ENCODE data around the gene ANLN.

ANLN gene

GRCh38 chr7:36456138-36456537 lies 66.5 kb downstream of the ANLN start:
- H3K27me3 ChIP-seq (ENCODE audit: low read length) = no peaks in the 10 kb centered on the region
- peaks cover 12% of the 10 kb centered on the region; the same call in 1 of the 2 replicates for H3F3A ChIP-seq (ENCODE audit: insufficient read depth)
- no peak overlapping the region for H3K4me3 ChIP-seq (ENCODE audit: insufficient read depth, low read length, poor library complexity, severe bottlenecking)
- TF ChIP-seq CTCF (IDR thresholded peaks at IDR 0.05; ENCODE audit: insufficient read depth, low read length, poor library complexity, severe bottlenecking) = no peak
- no peak for TF ChIP-seq EZH2phosphoT487 (conservative IDR thresholded peaks at IDR 0.05; ENCODE audit: low read length)
- H3K79me2 ChIP-seq (ENCODE audit: insufficient read depth, low read length) = no peaks in the 10 kb centered on the region
- H3K9ac ChIP-seq (ENCODE audit: low read length) = no peak overlapping the region
- H2AFZ ChIP-seq (ENCODE audit: low read depth, low read length, severe bottlenecking) = no peak overlapping the region
- no peaks in the 10 kb centered on the region for H3K9me2 ChIP-seq (replicated peaks; ENCODE audit: insufficient read depth, low read length)
- no peaks in the 10 kb centered on the region for H3K9me3 ChIP-seq (ENCODE audit: insufficient read depth, low read length)
- peaks cover 32% of the 10 kb centered on the region for H3K36me3 ChIP-seq (ENCODE audit: low read length)
- H3K27ac ChIP-seq (ENCODE audit: low read depth, low read length) = no peak overlapping the region
- no peaks in the 10 kb centered on the region for H4K20me1 ChIP-seq (ENCODE audit: low read depth, low read length)
- no peak overlapping the region for H3K4me2 ChIP-seq (ENCODE audit: low read depth, low read length, poor library complexity, severe bottlenecking)

GRCh38 chr7:36456548-36456947 lies 66.9 kb downstream of the ANLN start:
- Histone ChIP-seq H3K27ac (ENCODE audit: low read depth, low read length) (no peak overlapping the region), H3K9me3 (ENCODE audit: insufficient read depth, low read length) (no peaks in the 10 kb centered on the region), H3F3A (ENCODE audit: insufficient read depth) (peaks cover 12% of the 10 kb centered on the region; the same call in 1 of the 2 replicates), H3K27me3 (ENCODE audit: low read length) (no peaks in the 10 kb centered on the region), H3K4me2 (ENCODE audit: low read depth, low read length, poor library complexity, severe bottlenecking) (no peak overlapping the region), H3K9me2 (replicated peaks; ENCODE audit: insufficient read depth, low read length) (no peaks in the 10 kb centered on the region), H3K4me3 (ENCODE audit: insufficient read depth, low read length, poor library complexity, severe bottlenecking) (no peak overlapping the region), H3K9ac (ENCODE audit: low read length) (no peak overlapping the region), H4K20me1 (ENCODE audit: low read depth, low read length) (no peaks in the 10 kb centered on the region), H2AFZ (ENCODE audit: low read depth, low read length, severe bottlenecking) (no peak overlapping the region), H3K79me2 (ENCODE audit: insufficient read depth, low read length) (no peaks in the 10 kb centered on the region), H3K36me3 (ENCODE audit: low read length) (peaks cover 28% of the 10 kb centered on the region)
- TF ChIP-seq CTCF (IDR thresholded peaks at IDR 0.05; ENCODE audit: insufficient read depth, low read length, poor library complexity, severe bottlenecking) = no peak
- no peak for TF ChIP-seq EZH2phosphoT487 (conservative IDR thresholded peaks at IDR 0.05; ENCODE audit: low read length)

- no peak overlapping the region for H3K27ac ChIP-seq (ENCODE audit: low read depth, low read length)
- H3K4me3 ChIP-seq (ENCODE audit: insufficient read depth, low read length, poor library complexity, severe bottlenecking) = no peak overlapping the region
- H3K27me3 ChIP-seq (ENCODE audit: low read length) = no peaks in the 10 kb centered on the region
- H3K79me2 ChIP-seq (ENCODE audit: insufficient read depth, low read length) = no peaks in the 10 kb centered on the region
- no peaks in the 10 kb centered on the region for H3K9me3 ChIP-seq (ENCODE audit: insufficient read depth, low read length)
- no peaks in the 10 kb centered on the region for H4K20me1 ChIP-seq (ENCODE audit: low read depth, low read length)
- H3K36me3 ChIP-seq (ENCODE audit: low read length) = no peaks in the 10 kb centered on the region
- H3K9me2 ChIP-seq (replicated peaks; ENCODE audit: insufficient read depth, low read length) = no peaks in the 10 kb centered on the region
- no peak overlapping the region for H3K9ac ChIP-seq (ENCODE audit: low read length)
- H3K4me2 ChIP-seq (ENCODE audit: low read depth, low read length, poor library complexity, severe bottlenecking) = no peak overlapping the region
- TF ChIP-seq CTCF (IDR thresholded peaks at IDR 0.05; ENCODE audit: insufficient read depth, low read length, poor library complexity, severe bottlenecking) = no peak
- no peak for TF ChIP-seq EZH2phosphoT487 (conservative IDR thresholded peaks at IDR 0.05; ENCODE audit: low read length)
- 0 out of 2 replicates have a peak, but pooled peaks cover 5% of the 10 kb centered on the region for H3F3A ChIP-seq (ENCODE audit: insufficient read depth)
- H2AFZ ChIP-seq (ENCODE audit: low read depth, low read length, severe bottlenecking) = no peak overlapping the region
Measured at GRCh38 chr7:36459236-36459960, 69.7 kb downstream of the ANLN start.

Measured in SU-DHL-6 (cell line).